ENCODE data around the gene PYGL. TPM values are rescaled to one million over a fixed set of nuclear protein-coding genes. Genes with fewer than 3 reads are reported as not detected.

PYGL gene
- polyA plus RNA-seq, 1 donor (not counting 4 experiments of a cell fraction or from before 2014, with no cell fraction given): 331 TPM

GRCh38 chr14:50892255-50892654, 52.0 kb downstream of the PYGL start:
- TF ChIP-seq EZH2 (IDR thresholded peaks at IDR 0.05; ENCODE audit: low read length): no peak
- TF ChIP-seq CTCF (optimal IDR thresholded peaks at IDR 0.05 in 1 of 3, IDR thresholded peaks at IDR 0.05 in 1 of 3, conservative IDR thresholded peaks at IDR 0.05 in 1 of 3; ENCODE audit: extremely low read depth in 1 of 3, insufficient read depth in 2 of 3, low read length in 3 of 3): no peak

GRCh38 chr14:50887476-50887875, 56.8 kb downstream of the PYGL start:
- dilution Hi-C loops (cut with MboI; ENCODE audit: extremely low pct_ligation_motif_present, low sequenced_read_pairs): no loop called here
- TF ChIP-seq EZH2 (IDR thresholded peaks at IDR 0.05; ENCODE audit: low read length) (no peak), CTCF (optimal IDR thresholded peaks at IDR 0.05 in 1 of 3, IDR thresholded peaks at IDR 0.05 in 1 of 3, conservative IDR thresholded peaks at IDR 0.05 in 1 of 3; ENCODE audit: extremely low read depth in 1 of 3, insufficient read depth in 2 of 3, low read length in 3 of 3) (no peak)
- H3K27ac ChIP-seq (ENCODE audit: control insufficient read depth, insufficient read depth, low read length): no peak overlapping the region
- H3K36me3 ChIP-seq (ENCODE audit: control insufficient read depth in 2 of 2, extremely low read depth in 1 of 2, insufficient read depth in 2 of 2, low read length in 2 of 2): peaks cover 0 to 5% of the 10 kb centered on the region in 2 experiments
- H4K20me1 ChIP-seq (ENCODE audit: control insufficient read depth, extremely low read depth, insufficient read depth, low read length): no peaks in the 10 kb centered on the region
- no peak overlapping the region for H3K4me3 ChIP-seq (ENCODE audit: control insufficient read depth in 2 of 3, extremely low read depth in 1 of 3, insufficient read depth in 2 of 3, low read depth in 1 of 3, low read length in 3 of 3)
- no peaks in the 10 kb centered on the region for H3K79me2 ChIP-seq (ENCODE audit: control insufficient read depth, insufficient read depth, low read length)
- no peak overlapping the region for H3K4me2 ChIP-seq (ENCODE audit: control insufficient read depth, extremely low read depth, insufficient read depth, low read depth, low read length)
- H3K9me1 ChIP-seq (ENCODE audit: control insufficient read depth, extremely low read depth, insufficient read depth, low read length): no peaks in the 10 kb centered on the region
- H3K9ac ChIP-seq (ENCODE audit: control insufficient read depth, extremely low read depth, insufficient read depth, low read length): no peak overlapping the region
- H2AFZ ChIP-seq (ENCODE audit: control insufficient read depth, low read length): no peak overlapping the region
- no peaks in the 10 kb centered on the region for H3K27me3 ChIP-seq (ENCODE audit: control insufficient read depth, extremely low read depth, insufficient read depth, low read length)
- DNase-seq (ENCODE audit: low read depth, low spot score) (no peak), FAIRE-seq (peak; percentile 26)
- H3K4me1 ChIP-seq (ENCODE audit: control insufficient read depth, extremely low read depth, insufficient read depth, low read length): no peaks in the 10 kb centered on the region
- H3K9me3 ChIP-seq (ENCODE audit: control insufficient read depth, low read depth, low read length): no peaks in the 10 kb centered on the region

More at GRCh38 chr14:50892255-50892654, 52.0 kb downstream of the PYGL start:
- no peak overlapping the region for H3K27ac ChIP-seq (ENCODE audit: control insufficient read depth, insufficient read depth, low read length)
- peaks cover 8% of the 10 kb centered on the region for H3K4me1 ChIP-seq (ENCODE audit: control insufficient read depth, extremely low read depth, insufficient read depth, low read length)
- no peak overlapping the region for H2AFZ ChIP-seq (ENCODE audit: control insufficient read depth, low read length)
- H3K27me3 ChIP-seq (ENCODE audit: control insufficient read depth, extremely low read depth, insufficient read depth, low read length): no peaks in the 10 kb centered on the region
- no peak overlapping the region for H3K9ac ChIP-seq (ENCODE audit: control insufficient read depth, extremely low read depth, insufficient read depth, low read length)
- H3K9me1 ChIP-seq (ENCODE audit: control insufficient read depth, extremely low read depth, insufficient read depth, low read length): no peaks in the 10 kb centered on the region
- H4K20me1 ChIP-seq (ENCODE audit: control insufficient read depth, extremely low read depth, insufficient read depth, low read length): no peaks in the 10 kb centered on the region
- no peaks in the 10 kb centered on the region for H3K79me2 ChIP-seq (ENCODE audit: control insufficient read depth, insufficient read depth, low read length)
- no peaks in the 10 kb centered on the region for H3K9me3 ChIP-seq (ENCODE audit: control insufficient read depth, low read depth, low read length)
- dilution Hi-C loops (cut with MboI; ENCODE audit: extremely low pct_ligation_motif_present, low sequenced_read_pairs): no loop called here
- H3K4me3 ChIP-seq (ENCODE audit: control insufficient read depth in 2 of 3, extremely low read depth in 1 of 3, insufficient read depth in 2 of 3, low read depth in 1 of 3, low read length in 3 of 3): no peak overlapping the region
- FAIRE-seq: no peak
- H3K36me3 ChIP-seq (ENCODE audit: control insufficient read depth in 2 of 2, extremely low read depth in 1 of 2, insufficient read depth in 2 of 2, low read length in 2 of 2): peaks cover 0 to 1% of the 10 kb centered on the region in 2 experiments
- no peak overlapping the region for H3K4me2 ChIP-seq (ENCODE audit: control insufficient read depth, extremely low read depth, insufficient read depth, low read depth, low read length)
- DNase-seq (ENCODE audit: low read depth, low spot score): no peak
